Brain microvascular endothelial cell (primary cell): ENCODE results near the gene EMP1.

Experiments
- DNase-seq: peaks from one replicate; pipeline ENCODE4 v3.0.0-alpha.2; 2020
- H3K27ac ChIP-seq: fragments of 250-450 bp; sonication (Bioruptor Pico); 2 replicates; pipeline ENCODE4 v1.5.1; 2020; ENCODE audit warnings: mild to moderate bottlenecking, moderate library complexity
- H3K27me3 ChIP-seq: fragments of 250-450 bp; sonication (Bioruptor Pico); replicated peaks from 2 replicates; pipeline ENCODE4 v1.5.1; 2020; ENCODE audit warnings: mild to moderate bottlenecking
- H3K36me3 ChIP-seq: fragments of 250-450 bp; sonication (Bioruptor Pico); replicated peaks from 2 replicates; pipeline ENCODE4 v1.5.1; 2020; ENCODE audit warnings: mild to moderate bottlenecking
- H3K4me3 ChIP-seq: 2 replicates; pipeline ENCODE4 v1.5.1; 2011; ENCODE audit warnings: low read depth, mild to moderate bottlenecking, control low read depth, low read length, moderate library complexity
- CTCF ChIP-seq: IDR thresholded peaks from 2 replicates; pipeline ENCODE4 v1.5.1; 2011; ENCODE audit warnings: low read depth, mild to moderate bottlenecking, moderate library complexity, low read length, control low read depth, inconsistent platforms; ENCODE audit errors: missing control alignments
- in situ Hi-C: cut with HindIII; loops from 2 replicates; pipeline ENCODE4 v1.10.0; 2017; ENCODE audit warnings: low sequenced_read_pairs, low pct_ligation_motif_present

The EMP1 gene

GRCh38 chr12:13152756-13153155 lies 43.8 kb upstream of the EMP1 start:
- Histone ChIP-seq H3K27me3 (no peaks in the 10 kb centered on the region), H3K27ac (no peak overlapping the region), H3K4me3 (no peak overlapping the region), H3K36me3 (no peaks in the 10 kb centered on the region)
- no peak for TF ChIP-seq CTCF
- DNase-seq: no peak
- in situ Hi-C loops: no loop called here

GRCh38 chr12:13153180-13153579 lies 43.3 kb upstream of the EMP1 start:
- in situ Hi-C loops: no loop called here

GRCh38 chr12:13154027-13154538 lies 42.4 kb upstream of the EMP1 start:
- Histone ChIP-seq H3K27ac (no peak overlapping the region), H3K27me3 (no peaks in the 10 kb centered on the region), H3K4me3 (no peak overlapping the region), H3K36me3 (no peaks in the 10 kb centered on the region)
- DNase-seq: no peak
- in situ Hi-C loops: no loop called here
- no peak for TF ChIP-seq CTCF

More at GRCh38 chr12:13153180-13153579, 43.3 kb upstream of the EMP1 start:
- DNase-seq: no peak
- H3K27me3 ChIP-seq: no peaks in the 10 kb centered on the region
- H3K27ac ChIP-seq: no peak overlapping the region
- H3K36me3 ChIP-seq: no peaks in the 10 kb centered on the region
- no peak overlapping the region for H3K4me3 ChIP-seq
- TF ChIP-seq CTCF: no peak

- Histone ChIP-seq H3K27me3 (no peaks in the 10 kb centered on the region), H3K36me3 (no peaks in the 10 kb centered on the region), H3K27ac (no peak overlapping the region), H3K4me3 (no peak overlapping the region)
- in situ Hi-C loops: no loop called here
- DNase-seq: no peak
- no peak for TF ChIP-seq CTCF
Measured at GRCh38 chr12:13154831-13155230, 41.7 kb upstream of the EMP1 start.

- Histone ChIP-seq H3K36me3 (no peaks in the 10 kb centered on the region), H3K4me3 (no peak overlapping the region), H3K27ac (no peak overlapping the region), H3K27me3 (no peaks in the 10 kb centered on the region)
- DNase-seq: peak; percentile 49
- in situ Hi-C loops: no loop called here
- TF ChIP-seq CTCF: no peak
Measured at GRCh38 chr12:13156277-13156676, 40.2 kb upstream of the EMP1 start.

DNA sequence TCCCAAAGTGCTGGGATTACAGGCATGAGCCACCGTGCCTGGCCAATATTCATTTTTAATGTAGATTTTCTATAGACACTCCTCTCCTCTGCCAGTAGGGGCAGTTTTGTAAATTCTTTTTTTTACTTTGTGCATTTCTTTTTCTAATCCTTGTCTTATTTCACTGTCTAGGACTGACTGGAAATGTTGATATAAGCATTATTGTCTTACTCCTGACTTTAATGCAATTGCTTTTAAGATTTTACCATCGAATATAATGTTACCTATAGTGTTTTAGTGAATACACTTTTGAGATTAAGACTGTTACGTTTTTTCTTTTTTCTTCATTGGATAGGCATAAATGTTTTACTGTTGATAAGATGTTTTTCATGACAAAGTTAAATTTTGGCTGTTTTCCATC lies 35.4 kb upstream of the EMP1 start:
- Histone ChIP-seq H3K36me3 (no peaks in the 10 kb centered on the region), H3K4me3 (no peak overlapping the region), H3K27me3 (no peaks in the 10 kb centered on the region), H3K27ac (no peak overlapping the region)
- in situ Hi-C loops: no loop called here
- no peak for DNase-seq
- TF ChIP-seq CTCF: peak; percentile 45
